Neural progenitor cell (in vitro differentiated cells): Measurements from ENCODE around the gene CNKSR1. TPM values are rescaled to one million over a fixed set of nuclear protein-coding genes. Genes with fewer than 3 reads are reported as not detected.

Experiments used
- DNase-seq: peaks from one replicate; pipeline ENCODE4 v3.0.0-alpha.2; 2016; ENCODE audit warnings: low spot score
- H2AFZ ChIP-seq: fragments of 200-600 bp; sonication (generic); replicated peaks from 2 replicates; pipeline ENCODE4 v1.6.1; 2016; ENCODE audit warnings: antibody characterized with exemption
- H3F3A ChIP-seq: fragments of 200-600 bp; sonication (generic); 2 replicates; pipeline ENCODE4 v1.6.1; 2016; ENCODE audit warnings: antibody characterized with exemption, low read depth
- H3K27ac ChIP-seq: fragments of 200-600 bp; sonication (generic); 2 replicates; pipeline ENCODE4 v1.5.1; 2016; ENCODE audit warnings: mild to moderate bottlenecking
- H3K27me3 ChIP-seq: fragments of 200-600 bp; sonication (generic); 2 replicates; pipeline ENCODE4 v1.6.1; 2016; ENCODE audit warnings: mild to moderate bottlenecking, moderate library complexity
- H3K36me3 ChIP-seq: fragments of 200-600 bp; sonication (generic); 2 replicates; pipeline ENCODE4 v1.5.1; 2016
- H3K4me1 ChIP-seq: fragments of 200-600 bp; sonication (generic); 2 replicates; pipeline ENCODE4 v1.6.1; 2016; ENCODE audit warnings: mixed run types
- H3K4me2 ChIP-seq: fragments of 200-600 bp; sonication (generic); 2 replicates; pipeline ENCODE4 v1.6.1; 2016
- H3K4me3 ChIP-seq: fragments of 200-600 bp; sonication (generic); 2 replicates; pipeline ENCODE4 v1.5.1; 2016
- H3K79me2 ChIP-seq: fragments of 200-600 bp; sonication (generic); 2 replicates; pipeline ENCODE4 v1.6.1; 2016; ENCODE audit warnings: low read depth
- H3K9ac ChIP-seq: fragments of 200-600 bp; sonication (generic); 2 replicates; pipeline ENCODE4 v1.6.1; 2016
- H3K9me3 ChIP-seq: fragments of 200-600 bp; sonication (generic); 2 replicates; pipeline ENCODE4 v1.5.1; 2016; ENCODE audit warnings: low read depth
- H4K20me1 ChIP-seq: fragments of 200-600 bp; sonication (generic); 2 replicates; pipeline ENCODE4 v1.6.1; 2016; ENCODE audit warnings: low read depth
- H3K27ac Mint-ChIP-seq: 3 replicates; pipeline ENCODE4 v1.8.0; 2021; ENCODE audit warnings: mixed read lengths
- H3K27me3 Mint-ChIP-seq: 2 replicates; pipeline ENCODE4 v1.8.0; 2022; ENCODE audit warnings: low read depth, mild to moderate bottlenecking, inconsistent platforms, moderate library complexity, mixed read lengths; ENCODE audit not compliant: insufficient read depth
- H3K36me3 Mint-ChIP-seq: 3 replicates; pipeline ENCODE4 v1.8.0; 2021; ENCODE audit warnings: mixed read lengths
- H3K4me1 Mint-ChIP-seq: 3 replicates; pipeline ENCODE4 v1.8.0; 2021; ENCODE audit warnings: mixed read lengths
- H3K4me3 Mint-ChIP-seq: 3 replicates; pipeline ENCODE4 v1.8.0; 2021; ENCODE audit warnings: mild to moderate bottlenecking, moderate library complexity, mixed read lengths
- H3K9me3 Mint-ChIP-seq: 3 replicates; pipeline ENCODE4 v1.8.0; 2020; ENCODE audit warnings: mixed read lengths
- EZH2 ChIP-seq: fragments of 200-600 bp; sonication (generic); IDR thresholded peaks from 2 replicates; pipeline ENCODE4 v1.6.1; 2017; ENCODE audit warnings: antibody characterized with exemption, mild to moderate bottlenecking, moderate library complexity
- EZH2phosphoT487 ChIP-seq: fragments of 200-600 bp; sonication (generic); IDR thresholded peaks from 2 replicates; pipeline ENCODE4 v1.6.1; 2017; ENCODE audit warnings: antibody characterized with exemption
- total RNA-seq: library from RNA; depleted of rRNA; stranded (reverse); fragments of >200 nt; gene quantifications from 2 replicates; pipeline ENCODE4 v1.2.3, GENCODE V29; 2015; ENCODE audit warnings: low replicate concordance
- TF ChIP-seq, protein P1 (sequence below): fragments of 200-600 bp; sonication (generic); IDR thresholded peaks from 2 replicates; pipeline ENCODE4 v1.5.1; 2017; ENCODE audit warnings: antibody characterized with exemption, mild to moderate bottlenecking

CNKSR1 gene
- total RNA-seq, 1 donor from 2014 or later, result 7.8 TPM

DNA sequence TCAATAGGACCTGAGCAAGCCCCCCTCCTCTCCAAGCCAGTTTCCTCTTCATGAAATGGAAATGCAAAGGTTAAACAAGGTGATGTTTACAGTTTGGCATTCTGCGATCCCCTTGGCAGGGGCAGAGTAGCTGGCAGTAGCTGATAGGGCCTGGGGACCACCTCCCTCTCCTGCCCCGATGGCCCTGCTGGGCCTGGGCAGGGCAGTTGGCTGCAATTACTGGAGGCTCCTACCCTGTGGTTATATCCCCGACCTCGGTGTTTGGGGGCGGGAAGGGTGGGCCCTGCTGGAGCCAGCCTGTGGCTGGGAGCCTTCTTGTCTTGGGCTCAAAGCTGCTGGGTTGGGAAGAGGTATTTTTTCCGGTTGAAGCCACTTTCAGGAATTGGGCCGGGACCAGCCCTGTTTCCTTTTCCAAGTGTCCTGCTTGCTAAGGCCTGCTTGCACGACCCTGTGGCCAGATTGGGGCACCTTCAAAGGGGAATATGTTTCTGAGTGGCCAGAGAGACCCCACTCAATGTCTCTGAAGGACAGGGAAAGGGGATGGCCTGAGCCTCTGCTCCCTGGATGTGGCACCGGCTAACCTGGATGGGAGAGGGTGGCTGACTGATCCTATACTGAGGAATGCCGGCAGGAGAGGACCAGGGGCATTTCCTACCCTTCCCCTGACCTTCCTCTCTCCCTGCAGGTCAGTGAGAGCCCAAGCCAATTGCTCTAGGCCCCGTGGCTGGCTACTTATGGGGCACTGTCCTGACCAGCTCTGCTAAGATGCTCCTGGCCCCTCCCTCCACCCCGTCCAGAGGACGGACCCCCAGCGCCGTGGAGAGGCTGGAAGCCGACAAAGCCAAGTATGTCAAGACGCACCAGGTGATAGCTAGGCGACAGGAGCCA is 16.5 kb upstream of the CNKSR1 start:
- H3F3A ChIP-seq, result peaks cover 48% of the 10 kb centered on the region
- Mint-ChIP-seq H3K9me3 (no peaks in the 10 kb centered on the region), H3K4me3 (peak overlapping the region; percentile 77), H3K36me3 (no peaks in the 10 kb centered on the region), H3K4me1 (peaks cover 62% of the 10 kb centered on the region), H3K27me3 (peaks cover 27% of the 10 kb centered on the region), H3K27ac (no peak overlapping the region)
- H3K4me3 ChIP-seq, result peak overlapping the region; percentile 50
- no peaks in the 10 kb centered on the region for H3K9me3 ChIP-seq
- no peaks in the 10 kb centered on the region for H3K79me2 ChIP-seq
- H3K27me3 ChIP-seq, result peaks cover 88% of the 10 kb centered on the region
- peaks cover 9% of the 10 kb centered on the region for H4K20me1 ChIP-seq
- no peak for TF ChIP-seq EZH2
- no peak for TF ChIP-seq EZH2phosphoT487
- TF ChIP-seq, protein P1, sequence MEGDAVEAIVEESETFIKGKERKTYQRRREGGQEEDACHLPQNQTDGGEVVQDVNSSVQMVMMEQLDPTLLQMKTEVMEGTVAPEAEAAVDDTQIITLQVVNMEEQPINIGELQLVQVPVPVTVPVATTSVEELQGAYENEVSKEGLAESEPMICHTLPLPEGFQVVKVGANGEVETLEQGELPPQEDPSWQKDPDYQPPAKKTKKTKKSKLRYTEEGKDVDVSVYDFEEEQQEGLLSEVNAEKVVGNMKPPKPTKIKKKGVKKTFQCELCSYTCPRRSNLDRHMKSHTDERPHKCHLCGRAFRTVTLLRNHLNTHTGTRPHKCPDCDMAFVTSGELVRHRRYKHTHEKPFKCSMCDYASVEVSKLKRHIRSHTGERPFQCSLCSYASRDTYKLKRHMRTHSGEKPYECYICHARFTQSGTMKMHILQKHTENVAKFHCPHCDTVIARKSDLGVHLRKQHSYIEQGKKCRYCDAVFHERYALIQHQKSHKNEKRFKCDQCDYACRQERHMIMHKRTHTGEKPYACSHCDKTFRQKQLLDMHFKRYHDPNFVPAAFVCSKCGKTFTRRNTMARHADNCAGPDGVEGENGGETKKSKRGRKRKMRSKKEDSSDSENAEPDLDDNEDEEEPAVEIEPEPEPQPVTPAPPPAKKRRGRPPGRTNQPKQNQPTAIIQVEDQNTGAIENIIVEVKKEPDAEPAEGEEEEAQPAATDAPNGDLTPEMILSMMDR, result no peak
- DNase-seq, result no peak
- no peaks in the 10 kb centered on the region for H3K36me3 ChIP-seq
- H3K4me2 ChIP-seq, result peak overlapping the region; percentile 75
- H3K27ac ChIP-seq, result no peak overlapping the region
- H3K4me1 ChIP-seq, result peaks cover 61% of the 10 kb centered on the region
- peak overlapping the region; percentile 98 for H2AFZ ChIP-seq
- no peak overlapping the region for H3K9ac ChIP-seq

DNA sequence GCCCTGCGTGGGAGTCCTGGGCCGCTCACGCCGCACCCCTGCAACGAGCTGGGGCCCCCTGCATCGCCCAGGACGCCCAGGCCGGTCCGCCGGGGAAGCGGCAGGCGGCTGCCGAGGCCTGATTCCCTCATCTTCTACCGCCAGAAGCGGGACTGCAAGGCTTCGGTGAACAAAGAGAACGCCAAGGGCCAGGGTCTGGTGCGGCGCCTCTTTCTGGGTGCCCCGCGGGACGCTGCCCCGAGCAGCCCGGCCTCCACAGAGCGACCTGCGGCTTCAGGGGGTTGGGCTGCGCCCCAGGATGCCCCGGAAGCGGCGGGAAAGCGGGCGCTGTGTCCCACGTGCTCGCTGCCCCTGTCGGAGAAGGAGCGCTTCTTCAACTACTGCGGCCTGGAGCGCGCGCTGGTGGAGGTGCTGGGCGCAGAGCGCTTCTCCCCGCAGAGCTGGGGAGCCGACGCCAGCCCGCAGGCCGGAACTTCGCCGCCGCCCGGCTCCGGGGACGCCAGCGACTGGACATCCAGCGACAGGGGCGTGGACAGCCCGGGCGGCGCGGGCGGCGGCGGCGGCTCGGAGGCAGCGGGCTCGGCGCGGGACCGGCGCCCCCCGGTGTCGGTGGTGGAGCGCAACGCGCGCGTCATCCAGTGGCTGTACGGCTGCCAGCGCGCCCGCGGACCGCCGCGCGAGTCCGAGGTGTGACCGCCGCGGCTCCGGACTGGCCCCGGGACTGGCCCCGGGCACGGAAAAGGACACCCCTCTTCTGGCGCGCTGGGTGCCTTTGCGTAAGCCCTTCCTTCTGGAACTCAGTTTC is 15.7 kb upstream of the CNKSR1 start:
- Mint-ChIP-seq H3K4me3 (peak overlapping the region; percentile 80), H3K27ac (peak overlapping the region; percentile 70), H3K27me3 (peaks cover 31% of the 10 kb centered on the region), H3K9me3 (no peaks in the 10 kb centered on the region), H3K4me1 (peaks cover 59% of the 10 kb centered on the region), H3K36me3 (no peaks in the 10 kb centered on the region)
- H3K9ac ChIP-seq, result no peak overlapping the region
- H3F3A ChIP-seq, result peaks cover 46% of the 10 kb centered on the region
- DNase-seq, result peak; percentile 85
- H3K79me2 ChIP-seq, result no peaks in the 10 kb centered on the region
- H3K27ac ChIP-seq, result no peak overlapping the region
- peak overlapping the region; percentile 98 for H2AFZ ChIP-seq
- peak overlapping the region; percentile 50 for H3K4me3 ChIP-seq
- H4K20me1 ChIP-seq, result peaks cover under 1% of the 10 kb centered on the region
- peaks cover 80% of the 10 kb centered on the region for H3K27me3 ChIP-seq
- H3K4me2 ChIP-seq, result peak overlapping the region; percentile 75
- TF ChIP-seq EZH2phosphoT487, result no peak
- TF ChIP-seq, protein P1, result peak; percentile 29
- peak; percentile 85 for TF ChIP-seq EZH2
- H3K4me1 ChIP-seq, result peaks cover 54% of the 10 kb centered on the region
- H3K36me3 ChIP-seq, result no peaks in the 10 kb centered on the region
- no peaks in the 10 kb centered on the region for H3K9me3 ChIP-seq

DNA sequence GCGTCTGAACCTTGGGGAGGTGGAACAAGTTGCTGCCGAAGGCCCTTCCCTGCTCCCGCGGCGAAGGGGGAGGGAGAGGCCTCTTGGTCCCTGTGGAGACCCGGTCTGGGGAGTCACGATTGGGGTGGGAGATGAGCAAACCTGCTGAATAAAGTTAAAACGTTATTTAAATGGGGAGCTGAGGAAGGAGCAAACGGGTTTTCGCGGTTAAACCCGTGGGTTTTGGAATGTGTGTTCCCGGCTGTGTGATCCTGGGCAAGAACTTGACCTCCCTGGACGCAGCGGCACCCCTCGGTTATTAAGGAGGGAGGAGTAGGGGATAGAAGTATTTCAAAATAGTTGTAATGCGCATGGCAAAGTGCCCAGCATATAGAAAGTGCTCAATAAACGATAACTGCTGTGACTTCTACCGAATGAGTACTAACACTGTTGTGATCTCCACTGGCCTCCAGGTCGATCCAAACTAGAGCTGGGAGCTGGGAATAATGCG is 15.0 kb upstream of the CNKSR1 start:
- H3K4me3 Mint-ChIP-seq, result peak overlapping the region; percentile 80
- TF ChIP-seq EZH2, result peak; percentile 9
- TF ChIP-seq, protein P1, result no peak
- H3K27ac ChIP-seq, result no peak overlapping the region
- H3K27ac Mint-ChIP-seq, result peak overlapping the region; percentile 70
- no peaks in the 10 kb centered on the region for H3K36me3 Mint-ChIP-seq
- H3K27me3 ChIP-seq, result peaks cover 73% of the 10 kb centered on the region
- no peaks in the 10 kb centered on the region for H3K9me3 ChIP-seq
- H2AFZ ChIP-seq, result peak overlapping the region; percentile 98
- H3K9ac ChIP-seq, result no peak overlapping the region
- H3K9me3 Mint-ChIP-seq, result no peaks in the 10 kb centered on the region
- peaks cover 46% of the 10 kb centered on the region for H3F3A ChIP-seq
- H3K79me2 ChIP-seq, result no peaks in the 10 kb centered on the region
- H3K4me1 Mint-ChIP-seq, result peaks cover 60% of the 10 kb centered on the region
- H3K4me2 ChIP-seq, result peak overlapping the region; percentile 75
- H3K4me1 ChIP-seq, result peaks cover 52% of the 10 kb centered on the region
- H3K36me3 ChIP-seq, result no peaks in the 10 kb centered on the region
- H3K27me3 Mint-ChIP-seq, result peaks cover 38% of the 10 kb centered on the region
- H3K4me3 ChIP-seq, result peak overlapping the region; percentile 50
- no peak for DNase-seq
- no peaks in the 10 kb centered on the region for H4K20me1 ChIP-seq
